CD8-positive, alpha-beta memory T cell (primary cell): ENCODE data around the gene SLC22A23. TPM values are rescaled to one million over a fixed set of nuclear protein-coding genes. Genes with fewer than 3 reads are reported as not detected.
"Not testable (repeated sequence)": the region's sequence is repeated elsewhere in the genome, so short reads cannot be mapped to it uniquely, and the experiment has no call there.

Experiments
- CTCF ChIA-PET: fragments of 350-600 bp; sonication (Branson Sonifier 250); formaldehyde crosslinking; loops from one replicate; lab custom pipeline; 2021; ENCODE audit warnings: antibody characterized with exemption; lab: Charles Lee
- POLR2A ChIA-PET: fragments of 350-600 bp; sonication (Branson Sonifier 250); formaldehyde crosslinking; loops from one replicate; lab custom pipeline; 2021; ENCODE audit warnings: antibody characterized with exemption; lab: Charles Lee
- DNase-seq, 5 donors: peaks; one replicate each; pipeline versions ENCODE4 v3.0.0 to v3.0.0-alpha.2; 2020 to 2022; ENCODE audit warnings: mixed read lengths in 1 of 5
- H3K27ac ChIP-seq: one replicate; pipeline ENCODE4 v1.7.0; 2013; ENCODE audit warnings: low read depth, mild to moderate bottlenecking, low read length, moderate library complexity
- H3K27me3 ChIP-seq: 2 replicates; pipeline ENCODE4 v1.7.0; 2013; ENCODE audit warnings: low read length, mild to moderate bottlenecking; ENCODE audit not compliant: insufficient read depth, poor library complexity, severe bottlenecking
- H3K36me3 ChIP-seq: 2 replicates; pipeline ENCODE4 v1.7.0; 2013; ENCODE audit warnings: mild to moderate bottlenecking, low read length, moderate library complexity; ENCODE audit not compliant: insufficient read depth
- H3K4me1 ChIP-seq: 2 replicates; pipeline ENCODE4 v1.7.0; 2013; ENCODE audit warnings: mild to moderate bottlenecking, low read length, moderate library complexity; ENCODE audit not compliant: insufficient read depth
- H3K4me3 ChIP-seq: 2 replicates; pipeline ENCODE4 v1.7.0; 2013; ENCODE audit warnings: mild to moderate bottlenecking, low read length
- H3K9me3 ChIP-seq: 2 replicates; pipeline ENCODE4 v1.7.0; 2013; ENCODE audit warnings: mild to moderate bottlenecking, low read length
- H3K27ac Mint-ChIP-seq, 8 donors: one replicate each; pipeline ENCODE4 v1.8.0; 2020 to 2021; ENCODE audit warnings: mixed read lengths in 8 of 8, mild to moderate bottlenecking in 6 of 8, inconsistent platforms in 3 of 8, moderate library complexity in 3 of 8
- H3K27me3 Mint-ChIP-seq, 2 donors: one replicate each; pipeline ENCODE4 v1.8.0; 2020 to 2021; ENCODE audit warnings: mixed read lengths in 2 of 2, mild to moderate bottlenecking in 1 of 2, moderate library complexity in 1 of 2
- H3K36me3 Mint-ChIP-seq, 3 donors: one replicate each; pipeline ENCODE4 v1.8.0; 2020 to 2021; ENCODE audit warnings: mixed read lengths in 3 of 3, inconsistent platforms in 1 of 3, mild to moderate bottlenecking in 1 of 3
- H3K4me1 Mint-ChIP-seq, 3 donors: one replicate each; pipeline ENCODE4 v1.8.0; 2020 to 2021; ENCODE audit warnings: mixed read lengths in 3 of 3, inconsistent platforms in 1 of 3, mild to moderate bottlenecking in 1 of 3
- H3K4me3 Mint-ChIP-seq, 7 donors: one replicate each; pipeline ENCODE4 v1.8.0; 2020 to 2021; ENCODE audit warnings: mixed read lengths in 7 of 7, mild to moderate bottlenecking in 6 of 7, moderate library complexity in 4 of 7, inconsistent platforms in 2 of 7
- H3K9me3 Mint-ChIP-seq, 5 donors: one replicate each; pipeline ENCODE4 v1.8.0; 2020 to 2022; ENCODE audit warnings: mixed read lengths in 5 of 5, mild to moderate bottlenecking in 3 of 5, moderate library complexity in 2 of 5, inconsistent platforms in 1 of 5
- polyA plus RNA-seq: library from polyadenylated mRNA; unstranded; fragments of 300-500 nt; fragmentation: Illumina TruSeq; gene quantifications from one replicate; pipeline ENCODE4 v1.2.3, GENCODE V29; 2021
- total RNA-seq, 2 experiments: library from RNA; stranded (reverse); gene quantifications; one replicate each; pipeline ENCODE4 v1.2.3, GENCODE V29; 2021

SLC22A23 gene
- total and polyA plus RNA-seq, 3 experiments from 2014 or later, result 0.39 to 0.78 (median 0.47) TPM

DNA sequence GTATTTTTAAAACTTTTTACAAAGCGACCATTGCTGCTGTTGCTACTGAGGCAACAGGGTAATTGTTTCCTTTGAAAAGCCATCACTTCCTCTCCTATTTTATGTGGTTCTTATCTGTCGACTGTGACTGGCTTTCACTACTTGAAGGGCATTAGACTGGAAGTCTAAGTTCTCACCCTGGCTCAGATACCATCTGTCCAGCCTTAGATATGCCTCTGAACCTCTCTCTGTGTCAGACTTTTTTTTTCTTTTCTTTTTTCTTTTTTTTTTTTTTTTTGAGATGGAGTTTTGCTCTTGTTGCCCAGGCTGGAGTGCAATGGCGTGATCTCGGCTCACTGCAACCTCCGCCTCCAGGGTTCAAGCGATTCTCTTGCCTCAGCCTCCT is 78.5 kb downstream of the SLC22A23 start:
- peaks cover 18% of the 10 kb centered on the region for H3K4me1 ChIP-seq
- peaks cover 18 to 34% of the 10 kb centered on the region in 2 donors for H3K27me3 Mint-ChIP-seq
- H3K36me3 Mint-ChIP-seq, H3K27me3 ChIP-seq, H3K36me3 ChIP-seq, H3K27ac ChIP-seq, H3K4me3 ChIP-seq, H3K9me3 Mint-ChIP-seq, H3K9me3 ChIP-seq, CTCF ChIA-PET, POLR2A ChIA-PET: not testable (repeated sequence)
- peak overlapping the region in 3 of 7 donors; percentile 5 to 23 (median 15) for H3K4me3 Mint-ChIP-seq
- DNase-seq, result peak in 2 of 5 donors; percentile 34
- H3K27ac Mint-ChIP-seq, result peak overlapping the region in 3 of 8 donors; percentile 8 to 65 (median 13)
- peaks cover 8 to 18% (median 10%) of the 10 kb centered on the region in 3 donors for H3K4me1 Mint-ChIP-seq

- Mint-ChIP-seq H3K36me3 (no peaks in the 10 kb centered on the region), H3K27me3 (peaks cover 17 to 31% of the 10 kb centered on the region in 2 donors), H3K4me1 (peaks cover 8 to 18% (median 10%) of the 10 kb centered on the region in 3 donors), H3K27ac (peak overlapping the region in 4 of 8 donors; percentile 8 to 65 (median 19)), H3K9me3 (no peaks in the 10 kb centered on the region), H3K4me3 (peak overlapping the region in 4 of 7 donors; percentile 5 to 23 (median 16))
- Histone ChIP-seq H3K36me3 (no peaks in the 10 kb centered on the region), H3K9me3 (no peaks in the 10 kb centered on the region), H3K27me3 (no peaks in the 10 kb centered on the region), H3K4me3 (no peak overlapping the region), H3K27ac (no peak overlapping the region), H3K4me1 (peaks cover 18% of the 10 kb centered on the region)
- ChIA-PET CTCF (no interaction called here), POLR2A (no interaction called here)
- no peak for DNase-seq
Observed at GRCh38 chr6:3377536-3378397, 79.1 kb downstream of the SLC22A23 start.

GRCh38 chr6:3376893-3377535 is 79.8 kb downstream of the SLC22A23 start:
- Histone ChIP-seq H3K27ac (no peak overlapping the region), H3K9me3 (no peaks in the 10 kb centered on the region), H3K4me3 (no peak overlapping the region), H3K36me3 (no peaks in the 10 kb centered on the region), H3K4me1 (peaks cover 19% of the 10 kb centered on the region), H3K27me3 (no peaks in the 10 kb centered on the region)
- Mint-ChIP-seq H3K27me3 (peaks cover 13 to 27% of the 10 kb centered on the region in 2 donors), H3K9me3 (no peaks in the 10 kb centered on the region), H3K27ac (no peak overlapping the region), H3K4me1 (peaks cover 8 to 19% (median 14%) of the 10 kb centered on the region in 3 donors), H3K4me3 (no peak overlapping the region), H3K36me3 (no peaks in the 10 kb centered on the region)
- DNase-seq, result no peak
- CTCF ChIA-PET, result no interaction called here
- POLR2A ChIA-PET, result no interaction called here

DNA sequence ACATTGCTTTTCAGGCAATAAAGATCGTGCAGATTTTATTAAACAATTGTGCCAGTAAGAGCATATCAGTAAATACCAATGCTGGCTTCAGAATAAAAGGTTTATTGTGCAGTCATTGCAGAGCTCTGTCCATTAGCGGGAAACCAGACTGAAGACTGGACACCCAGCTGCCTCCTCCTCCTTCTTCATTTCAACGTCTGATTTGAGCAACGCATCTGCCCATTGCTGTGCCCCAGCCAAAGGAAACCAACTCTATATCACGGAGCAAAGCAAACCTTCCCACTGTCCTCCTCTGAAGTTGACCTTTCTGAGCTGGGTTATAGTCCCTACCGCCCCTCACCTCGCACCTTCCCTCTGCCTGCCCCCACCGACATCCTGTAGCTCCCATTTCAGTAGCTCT is 80.8 kb downstream of the SLC22A23 start:
- H3K27ac Mint-ChIP-seq, result no peak overlapping the region
- H3K4me3 Mint-ChIP-seq, result no peak overlapping the region
- Histone ChIP-seq H3K9me3 (no peaks in the 10 kb centered on the region), H3K36me3 (no peaks in the 10 kb centered on the region), H3K27ac (no peak overlapping the region), H3K27me3 (no peaks in the 10 kb centered on the region), H3K4me1 (peaks cover 29% of the 10 kb centered on the region), H3K4me3 (no peak overlapping the region)
- H3K4me1 Mint-ChIP-seq, result peaks cover 10 to 27% (median 24%) of the 10 kb centered on the region in 3 donors
- DNase-seq, result no peak
- POLR2A ChIA-PET, result no interaction called here
- CTCF ChIA-PET, result no interaction called here
- no peaks in the 10 kb centered on the region for H3K9me3 Mint-ChIP-seq
- H3K27me3 Mint-ChIP-seq, result peaks cover 6 to 18% of the 10 kb centered on the region in 2 donors
- no peaks in the 10 kb centered on the region for H3K36me3 Mint-ChIP-seq

- no peak overlapping the region for H3K4me3 ChIP-seq
- DNase-seq, result no peak
- CTCF ChIA-PET, result no interaction called here
Observed at GRCh38 chr6:3373597-3374203, 83.2 kb downstream of the SLC22A23 start.

DNA sequence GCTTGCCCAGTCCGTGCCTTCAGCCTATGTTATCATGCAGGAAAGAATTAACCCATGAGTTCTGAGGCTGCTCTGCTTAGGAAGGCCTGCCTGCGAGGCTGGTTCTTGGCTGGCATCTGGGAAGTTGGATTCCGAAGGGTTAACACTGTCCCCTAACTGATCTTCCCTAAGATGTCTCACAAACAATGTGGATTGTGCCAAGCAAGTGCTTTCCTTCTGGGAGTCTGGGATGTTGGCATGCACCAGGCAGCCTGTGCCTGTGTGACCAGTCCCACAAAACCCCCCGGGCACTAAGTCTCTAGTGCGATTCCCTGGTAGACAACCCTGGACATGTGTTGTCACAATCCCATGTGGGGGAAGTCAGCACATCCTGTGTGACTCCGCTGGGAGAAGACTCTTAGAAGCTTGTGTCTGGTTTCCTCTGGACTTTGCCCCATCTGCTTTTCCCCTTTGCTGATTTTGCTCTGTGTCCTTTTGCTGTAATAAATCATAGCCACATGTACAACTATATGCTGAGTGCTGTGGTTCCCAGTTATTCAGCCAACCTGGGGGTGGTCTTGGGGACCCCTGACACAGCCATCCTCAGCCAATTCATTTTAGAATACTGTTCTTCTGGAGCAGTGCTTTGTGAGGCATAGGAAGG is 83.8 kb downstream of the SLC22A23 start:
- DNase-seq, result no peak
- Histone ChIP-seq H3K27ac (no peak overlapping the region), H3K4me1 (peaks cover 31% of the 10 kb centered on the region), H3K4me3 (no peak overlapping the region), H3K36me3 (no peaks in the 10 kb centered on the region), H3K9me3 (no peaks in the 10 kb centered on the region), H3K27me3 (no peaks in the 10 kb centered on the region)
- no peaks in the 10 kb centered on the region for H3K36me3 Mint-ChIP-seq
- peaks cover 5 to 9% of the 10 kb centered on the region in 2 donors for H3K27me3 Mint-ChIP-seq
- H3K27ac Mint-ChIP-seq, result no peak overlapping the region
- no peak overlapping the region for H3K4me3 Mint-ChIP-seq
- ChIA-PET CTCF (no interaction called here), POLR2A (no interaction called here)
- H3K9me3 Mint-ChIP-seq, result no peaks in the 10 kb centered on the region
- peaks cover 12 to 29% (median 26%) of the 10 kb centered on the region in 3 donors for H3K4me1 Mint-ChIP-seq

More at GRCh38 chr6:3373597-3374203, 83.2 kb downstream of the SLC22A23 start:
- POLR2A ChIA-PET, result no interaction called here
- Histone ChIP-seq H3K27ac (no peak overlapping the region), H3K9me3 (no peaks in the 10 kb centered on the region), H3K27me3 (no peaks in the 10 kb centered on the region), H3K4me1 (peaks cover 35% of the 10 kb centered on the region), H3K36me3 (no peaks in the 10 kb centered on the region)
- Mint-ChIP-seq H3K27ac (peak overlapping the region in 1 of 8 donors; percentile 45), H3K27me3 (peaks cover 4 to 5% of the 10 kb centered on the region in 2 donors), H3K36me3 (no peaks in the 10 kb centered on the region), H3K9me3 (no peaks in the 10 kb centered on the region), H3K4me1 (peaks cover 16 to 34% (median 32%) of the 10 kb centered on the region in 3 donors), H3K4me3 (no peak overlapping the region)

DNA sequence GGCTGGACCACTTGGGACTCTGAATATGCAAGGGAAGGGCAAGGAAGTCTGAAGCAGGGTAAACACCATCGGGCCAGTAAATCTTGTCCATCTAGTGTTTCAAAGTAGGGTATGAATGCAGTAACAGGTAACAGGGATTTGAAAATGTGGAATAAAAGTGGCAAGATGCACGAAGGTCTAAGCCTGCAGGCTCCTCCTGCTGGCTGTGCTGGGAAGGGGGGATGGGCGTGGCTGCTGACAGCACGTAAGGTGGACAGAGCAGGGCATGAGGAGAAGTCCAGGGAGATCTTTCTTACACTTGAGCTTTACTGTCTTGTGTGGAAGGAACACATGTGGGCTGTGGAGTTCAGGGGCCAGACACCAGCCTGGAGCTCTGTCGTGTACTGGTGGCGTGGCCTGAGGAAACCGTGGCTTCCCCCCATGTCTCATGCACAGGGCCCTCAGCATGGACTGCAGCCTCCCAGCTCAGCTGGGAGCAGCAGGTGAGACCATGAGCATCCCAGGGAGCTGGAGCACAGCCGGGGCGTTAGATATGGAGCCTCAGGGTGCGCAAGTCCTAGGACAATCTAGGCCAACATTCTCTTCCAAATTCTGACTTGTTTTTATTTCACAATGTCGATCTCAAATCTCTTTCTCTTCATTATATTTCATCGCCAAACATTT is 84.5 kb downstream of the SLC22A23 start:
- Histone ChIP-seq H3K4me3 (no peak overlapping the region), H3K36me3 (no peaks in the 10 kb centered on the region), H3K27me3 (no peaks in the 10 kb centered on the region), H3K27ac (no peak overlapping the region), H3K9me3 (no peaks in the 10 kb centered on the region), H3K4me1 (peaks cover 24% of the 10 kb centered on the region)
- ChIA-PET POLR2A (no interaction called here), CTCF (no interaction called here)
- Mint-ChIP-seq H3K27me3 (peaks cover 5 to 9% of the 10 kb centered on the region in 2 donors), H3K27ac (peak overlapping the region in 1 of 8 donors; percentile 95), H3K4me3 (no peak overlapping the region), H3K4me1 (peaks cover 9 to 25% (median 22%) of the 10 kb centered on the region in 3 donors), H3K9me3 (no peaks in the 10 kb centered on the region), H3K36me3 (no peaks in the 10 kb centered on the region)
- no peak for DNase-seq
